ENCODE results near the gene BCL2L2. TPM values are rescaled to one million over a fixed set of nuclear protein-coding genes. Genes with fewer than 3 reads are reported as not detected.

The BCL2L2 gene
- total and polyA plus RNA-seq, 2 of the 8 experiments (the other 6 are each of a cell fraction or from before 2014, with no cell fraction given), result 9.3 to 13.8 TPM

- TF ChIP-seq SIX5 (IDR thresholded peaks at IDR 0.05; ENCODE audit: low read depth, low read length) (no peak), CHD2 (IDR thresholded peaks at IDR 0.05; ENCODE audit: low read length) (no peak), SP2 (IDR thresholded peaks at IDR 0.05; ENCODE audit: low read length) (no peak)
Observed at GRCh38 chr14:23323838-23324454, 17.3 kb downstream of the BCL2L2 start (continued).

All from H1 (cell line).